ENCODE measurements around the gene ANK3.

DNA sequence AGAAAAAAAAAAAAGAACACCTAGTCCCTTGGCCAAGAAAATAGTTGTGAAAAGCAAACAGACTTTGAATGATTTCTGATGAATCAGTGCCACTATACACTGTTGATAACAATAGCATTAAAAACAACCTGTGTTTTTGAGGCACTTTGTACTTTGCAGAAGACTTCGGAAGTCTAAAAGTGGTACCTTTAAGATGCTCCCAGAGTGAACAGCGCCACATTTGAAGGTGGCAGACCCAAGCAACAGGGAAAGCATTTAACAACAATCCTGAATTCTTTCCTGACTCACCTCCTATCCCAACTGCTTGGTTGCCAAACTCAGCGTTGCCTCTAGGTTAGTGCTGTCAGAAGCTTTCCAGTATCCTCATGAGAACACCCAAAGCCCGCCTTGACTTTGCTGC, 380.9 kb downstream of the ANK3 start:
- TF ChIP-seq, protein P1, sequence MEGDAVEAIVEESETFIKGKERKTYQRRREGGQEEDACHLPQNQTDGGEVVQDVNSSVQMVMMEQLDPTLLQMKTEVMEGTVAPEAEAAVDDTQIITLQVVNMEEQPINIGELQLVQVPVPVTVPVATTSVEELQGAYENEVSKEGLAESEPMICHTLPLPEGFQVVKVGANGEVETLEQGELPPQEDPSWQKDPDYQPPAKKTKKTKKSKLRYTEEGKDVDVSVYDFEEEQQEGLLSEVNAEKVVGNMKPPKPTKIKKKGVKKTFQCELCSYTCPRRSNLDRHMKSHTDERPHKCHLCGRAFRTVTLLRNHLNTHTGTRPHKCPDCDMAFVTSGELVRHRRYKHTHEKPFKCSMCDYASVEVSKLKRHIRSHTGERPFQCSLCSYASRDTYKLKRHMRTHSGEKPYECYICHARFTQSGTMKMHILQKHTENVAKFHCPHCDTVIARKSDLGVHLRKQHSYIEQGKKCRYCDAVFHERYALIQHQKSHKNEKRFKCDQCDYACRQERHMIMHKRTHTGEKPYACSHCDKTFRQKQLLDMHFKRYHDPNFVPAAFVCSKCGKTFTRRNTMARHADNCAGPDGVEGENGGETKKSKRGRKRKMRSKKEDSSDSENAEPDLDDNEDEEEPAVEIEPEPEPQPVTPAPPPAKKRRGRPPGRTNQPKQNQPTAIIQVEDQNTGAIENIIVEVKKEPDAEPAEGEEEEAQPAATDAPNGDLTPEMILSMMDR (IDR thresholded peaks at IDR 0.05 in 8 of 11, conservative IDR thresholded peaks at IDR 0.05 in 3 of 11): no peak
- TF ChIP-seq POLR2A (IDR thresholded peaks at IDR 0.05): no peak

All from spleen (tissue), 7 donors.